HG03159 (cell line): ENCODE results near the gene SLC1A2.

Source experiments
- ATAC-seq: cut with Tn5 transposase; IDR thresholded peaks from one replicate; pipeline ENCODE4 v1.9.1; 2021; ENCODE audit warnings: mild to moderate bottlenecking, moderate library complexity; ENCODE audit not compliant: unreplicated experiment

SLC1A2 gene

DNA sequence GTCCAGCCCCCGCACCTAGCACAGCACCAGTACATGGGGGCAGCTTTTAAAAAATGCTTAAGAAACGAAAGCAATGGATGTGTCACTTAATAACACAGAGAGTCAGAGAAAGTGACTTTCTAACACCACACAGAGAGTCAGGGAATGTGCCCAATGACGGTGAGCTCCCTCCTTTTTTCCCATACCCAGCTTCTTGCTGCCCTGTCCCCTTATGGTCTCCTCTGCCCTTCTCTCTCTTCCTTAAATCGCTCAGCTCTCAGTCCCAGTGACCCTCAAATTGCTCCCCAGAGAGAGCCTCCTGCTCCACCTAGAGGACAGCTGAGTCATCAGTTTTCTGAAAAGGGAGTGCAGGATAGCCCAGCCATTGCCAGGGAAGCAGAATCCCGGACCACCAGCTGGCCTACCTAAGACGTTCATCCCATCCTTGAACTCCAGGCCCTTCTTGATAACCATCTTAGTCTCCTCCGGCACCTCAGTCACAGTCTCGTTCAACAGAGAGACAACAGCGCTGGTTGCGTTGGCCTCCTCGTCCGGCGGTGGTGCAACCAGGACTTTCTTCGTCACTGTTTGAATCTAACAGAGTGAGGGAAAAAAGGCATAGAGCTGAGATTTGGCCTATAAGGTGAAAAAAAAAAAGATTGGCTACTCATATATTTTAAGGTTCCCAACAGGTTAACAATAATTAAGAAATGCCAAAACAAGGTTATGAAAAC, 113.5 kb downstream of the SLC1A2 start:
- no peak for ATAC-seq

- ATAC-seq = no peak
These were observed 114.4 kb downstream of the SLC1A2 start for GRCh38 chr11:35304900-35305460.

DNA sequence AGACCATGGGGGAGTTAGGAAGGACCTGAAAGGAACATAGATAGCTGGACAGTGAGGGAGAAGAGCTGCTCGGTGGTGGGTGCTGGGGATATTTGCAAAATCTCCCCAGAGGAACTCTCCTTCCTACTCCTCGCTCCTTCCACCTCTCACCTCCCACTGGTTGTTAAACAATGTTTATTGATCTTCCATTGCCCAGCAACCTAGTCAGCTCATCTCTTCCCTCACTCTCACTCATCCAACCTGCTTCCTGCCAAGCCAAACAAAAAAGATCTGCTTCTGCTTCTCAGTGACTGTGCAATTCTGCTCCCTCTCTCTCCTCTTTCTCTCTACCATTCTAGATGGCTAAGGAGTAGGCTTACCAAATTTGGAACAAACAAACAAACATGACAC, 115.0 kb downstream of the SLC1A2 start:
- ATAC-seq = no peak

DNA sequence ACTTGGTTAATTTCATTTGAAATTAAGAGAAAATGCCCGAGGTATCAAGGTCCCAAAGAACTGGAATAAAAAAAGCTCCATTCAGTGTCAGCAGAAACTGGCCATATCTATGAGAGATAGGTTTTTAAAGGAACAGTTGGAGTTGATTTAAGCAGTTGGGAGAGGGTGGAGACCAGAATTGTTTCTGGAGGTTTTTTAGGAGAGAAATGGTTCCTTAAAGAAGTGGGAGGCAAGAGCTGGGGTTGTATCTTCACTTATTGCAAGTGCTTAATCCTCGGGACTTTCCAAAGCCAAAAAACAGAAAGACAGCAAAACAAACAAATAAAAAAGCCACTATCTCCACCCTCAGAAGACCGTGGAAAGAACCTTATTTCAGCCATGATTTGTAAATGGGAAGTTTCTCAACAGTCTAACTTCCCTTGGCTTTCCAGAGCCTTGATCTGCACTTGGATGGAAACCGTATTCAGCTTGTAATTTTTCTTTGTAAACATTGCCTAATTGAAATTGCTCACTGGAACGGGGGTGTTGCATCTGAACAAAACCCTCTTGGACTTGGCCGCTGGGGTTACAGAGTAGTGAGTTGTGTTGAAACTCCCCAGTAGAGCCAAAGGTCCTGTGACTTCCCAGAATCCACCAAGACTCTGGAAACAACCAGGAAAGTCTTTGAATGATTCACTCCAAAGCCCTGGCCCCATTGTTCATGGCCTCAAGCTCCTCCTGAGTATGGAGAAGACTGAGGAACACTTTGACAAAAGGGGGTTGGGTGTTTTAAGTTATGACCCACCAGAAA, 115.6 kb downstream of the SLC1A2 start:
- no peak for ATAC-seq

GRCh38 chr11:35302398-35302797, 117.0 kb downstream of the SLC1A2 start:
- ATAC-seq = no peak

GRCh38 chr11:35298369-35298768, 121.0 kb downstream of the SLC1A2 start:
- no peak for ATAC-seq

DNA sequence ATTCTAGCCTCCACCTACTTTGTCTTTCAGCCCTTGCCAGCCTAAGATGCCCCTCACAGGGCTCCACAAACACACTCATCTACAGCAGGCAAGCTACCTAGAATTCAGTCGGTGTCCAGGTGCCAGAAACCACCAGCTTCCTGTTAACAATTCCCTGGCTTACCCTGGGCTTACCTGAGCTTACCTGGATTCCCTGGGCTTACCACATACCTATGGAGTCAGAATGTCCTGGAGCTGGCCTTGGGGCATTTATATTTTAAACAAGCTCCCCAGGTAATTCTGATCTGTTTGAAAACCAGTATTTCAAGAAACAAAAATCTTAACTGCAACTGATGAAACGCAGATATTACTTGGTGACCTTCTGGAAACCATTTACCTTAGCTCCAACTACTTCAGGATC, 123.6 kb downstream of the SLC1A2 start:
- ATAC-seq = no peak

DNA sequence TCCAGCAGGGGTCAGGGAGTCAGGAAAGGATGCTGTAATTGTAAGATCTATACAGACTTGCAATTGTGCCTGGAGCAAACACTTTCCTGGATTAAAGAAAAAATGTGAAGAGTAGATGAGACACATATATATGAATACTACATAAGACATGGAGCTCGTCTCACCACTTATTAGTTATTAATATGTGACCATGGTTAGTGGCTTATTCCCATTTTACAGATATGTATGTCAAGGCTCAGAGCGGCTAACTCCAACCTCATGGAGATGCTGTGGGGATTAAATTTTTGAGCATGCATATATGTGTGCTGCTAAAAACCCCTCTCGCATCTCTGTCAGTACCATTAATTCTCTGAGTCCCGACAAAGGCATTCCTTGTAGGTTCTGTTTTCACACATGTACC, 125.7 kb downstream of the SLC1A2 start:
- ATAC-seq = no peak

GRCh38 chr11:35293035-35293434, 126.3 kb downstream of the SLC1A2 start:
- ATAC-seq = no peak

GRCh38 chr11:35292279-35292678, 127.1 kb downstream of the SLC1A2 start:
- no peak for ATAC-seq

DNA sequence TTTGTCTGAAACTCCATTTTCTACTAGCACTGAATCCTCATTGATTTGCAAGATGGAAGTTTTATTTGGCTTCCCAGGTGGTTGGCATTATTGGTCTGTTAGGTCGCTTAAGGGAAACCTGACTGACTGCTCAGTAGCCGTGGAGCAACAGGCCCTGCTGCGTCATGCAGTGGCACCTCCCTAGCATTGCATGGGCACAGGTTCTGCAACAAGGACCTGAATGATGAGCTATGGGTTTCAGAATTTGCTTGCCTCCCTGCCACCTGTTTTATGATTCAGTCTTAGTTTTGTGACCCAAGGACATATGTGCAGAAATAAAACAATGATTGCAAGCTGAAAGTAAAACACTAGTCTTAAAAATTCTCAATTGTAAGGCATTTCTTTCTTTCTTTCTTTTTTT, 128.5 kb downstream of the SLC1A2 start:
- ATAC-seq = no peak

DNA sequence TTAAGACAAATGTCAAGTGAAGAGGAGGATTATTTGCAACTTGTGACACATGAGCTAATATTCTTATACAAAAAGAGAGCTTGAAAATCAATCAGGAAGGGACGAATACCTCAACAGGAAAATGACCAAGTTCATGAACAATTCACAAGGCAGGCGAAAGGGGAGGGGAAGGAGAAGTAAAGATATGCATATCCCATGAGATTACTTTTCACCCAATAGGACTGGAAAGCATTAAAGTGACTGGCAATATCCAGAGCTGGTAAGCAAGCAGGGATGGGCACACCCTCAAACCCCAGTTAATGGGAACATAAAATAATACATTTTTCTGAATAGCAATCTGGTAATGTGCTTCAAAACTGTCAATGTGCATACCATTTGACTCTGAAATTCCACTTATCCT, 129.5 kb downstream of the SLC1A2 start:
- ATAC-seq = no peak

- no peak for ATAC-seq
These were observed 130.4 kb downstream of the SLC1A2 start for GRCh38 chr11:35288817-35289541.

DNA sequence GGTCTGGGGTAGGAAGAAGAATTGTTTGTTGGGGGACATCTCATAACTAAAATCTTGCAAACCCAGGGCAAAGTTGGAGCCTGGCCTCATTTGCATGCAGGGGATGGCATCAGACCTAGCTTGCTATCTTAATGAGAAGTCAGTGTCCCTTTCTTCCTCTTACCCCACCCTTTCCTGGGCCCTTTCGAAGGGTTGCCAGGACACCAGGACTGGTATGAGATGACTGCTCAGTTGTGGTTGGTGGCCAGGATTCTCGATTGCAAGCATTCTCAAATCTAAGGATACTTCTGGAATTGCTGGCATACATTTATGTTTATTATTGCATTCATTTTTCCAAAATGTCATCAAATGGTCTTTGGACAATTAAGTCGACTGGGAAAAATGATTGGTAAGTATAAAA, 131.0 kb downstream of the SLC1A2 start:
- no peak for ATAC-seq

DNA sequence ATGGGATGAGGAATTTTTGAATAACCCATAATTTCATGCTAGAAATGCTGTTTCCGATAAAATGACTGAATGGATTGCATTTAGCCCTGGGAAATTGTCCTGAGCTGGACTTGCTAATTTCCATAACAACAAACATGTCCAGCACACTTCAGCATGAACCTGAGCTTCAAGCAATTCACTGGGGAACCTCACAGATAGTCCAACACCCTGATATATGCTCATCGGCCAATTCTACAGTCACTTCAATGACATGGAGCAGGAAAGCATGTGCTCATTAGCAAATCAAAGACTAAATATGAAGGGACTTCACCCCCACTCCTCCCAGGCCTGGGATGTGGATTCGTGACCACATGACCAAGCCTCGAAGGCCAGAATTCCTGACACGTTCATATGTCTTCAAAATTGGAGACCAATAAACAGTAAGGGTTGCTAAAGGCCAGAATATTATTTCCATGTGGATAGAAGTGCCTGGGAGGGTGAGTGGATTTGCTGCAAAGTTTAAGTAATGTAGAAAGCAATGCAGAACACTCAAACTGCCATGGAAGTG, 131.9 kb downstream of the SLC1A2 start:
- no peak for ATAC-seq

DNA sequence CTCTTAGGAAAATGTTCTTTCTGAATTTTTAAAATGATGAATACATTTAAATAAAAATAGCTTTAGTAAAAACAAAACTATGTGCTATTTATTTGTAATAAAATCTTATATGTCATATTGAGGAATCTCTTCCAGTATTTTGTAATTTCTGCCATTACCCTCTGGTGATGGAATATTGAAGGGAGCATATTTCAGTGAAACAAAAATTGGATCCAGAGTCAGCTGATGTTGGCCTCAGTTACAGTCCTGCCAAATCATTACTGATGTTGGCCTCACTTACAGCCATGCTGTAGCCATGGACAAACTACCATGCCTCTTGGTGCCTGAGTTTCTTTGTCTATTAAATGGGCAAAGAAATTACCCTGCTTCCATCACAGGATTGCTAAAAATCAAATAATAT, 133.2 kb downstream of the SLC1A2 start:
- no peak for ATAC-seq

GRCh38 chr11:35285471-35285870, 133.9 kb downstream of the SLC1A2 start:
- ATAC-seq = no peak

DNA sequence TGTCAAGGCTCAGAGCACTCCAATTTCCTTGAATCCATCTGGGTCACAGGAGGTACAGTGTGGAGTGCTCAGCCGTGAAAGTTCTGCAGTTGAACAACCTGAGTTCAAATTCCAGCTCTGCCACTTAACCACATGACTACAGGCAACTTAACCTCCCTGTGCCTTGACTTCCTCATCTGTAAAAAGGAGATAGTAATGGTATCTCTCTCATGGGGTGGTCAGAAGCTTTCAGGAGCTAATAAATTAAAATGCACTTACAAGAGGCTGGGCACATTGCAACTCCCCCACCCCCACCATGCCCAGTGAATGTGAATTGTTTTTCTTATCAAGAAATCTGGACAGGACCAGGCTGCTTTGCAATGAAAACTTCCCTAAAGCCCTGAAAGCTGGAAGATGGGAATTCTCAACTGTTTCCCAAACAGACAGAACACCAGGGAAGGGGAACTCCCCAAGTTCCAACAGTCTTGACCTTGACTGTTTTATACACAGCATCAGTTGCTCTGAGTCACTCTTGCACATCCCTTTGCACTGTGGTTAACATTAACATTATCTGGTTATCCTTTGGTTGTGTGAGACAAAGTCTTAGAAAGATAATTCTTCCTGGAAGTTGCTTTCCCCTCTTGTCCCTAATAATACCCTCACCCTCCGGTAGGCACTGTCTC, 137.0 kb downstream of the SLC1A2 start:
- ATAC-seq = no peak

DNA sequence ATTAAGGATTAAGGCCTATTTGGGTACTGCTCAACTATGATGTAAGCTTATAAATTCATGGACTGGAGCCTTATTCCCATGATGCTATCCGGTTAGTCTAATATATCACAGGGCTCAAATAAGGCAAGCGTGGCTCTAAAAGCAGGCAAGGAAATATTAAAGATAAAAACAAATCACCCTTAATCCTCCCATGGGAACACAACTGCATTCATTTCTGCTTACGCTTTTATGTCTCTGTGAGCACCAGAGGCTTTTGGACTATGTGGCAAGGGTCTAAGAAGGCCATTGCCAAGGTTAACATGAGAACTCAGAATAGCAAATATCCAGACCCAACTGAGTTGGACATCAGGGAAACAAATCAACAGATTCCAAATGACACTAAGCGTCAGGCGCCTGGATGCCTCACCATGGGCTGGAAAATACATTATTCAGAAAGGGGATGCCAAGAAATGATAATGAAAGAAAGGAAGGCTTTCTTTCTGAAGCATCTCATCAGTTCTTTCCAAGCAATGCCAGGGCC, 138.1 kb downstream of the SLC1A2 start:
- ATAC-seq = no peak

DNA sequence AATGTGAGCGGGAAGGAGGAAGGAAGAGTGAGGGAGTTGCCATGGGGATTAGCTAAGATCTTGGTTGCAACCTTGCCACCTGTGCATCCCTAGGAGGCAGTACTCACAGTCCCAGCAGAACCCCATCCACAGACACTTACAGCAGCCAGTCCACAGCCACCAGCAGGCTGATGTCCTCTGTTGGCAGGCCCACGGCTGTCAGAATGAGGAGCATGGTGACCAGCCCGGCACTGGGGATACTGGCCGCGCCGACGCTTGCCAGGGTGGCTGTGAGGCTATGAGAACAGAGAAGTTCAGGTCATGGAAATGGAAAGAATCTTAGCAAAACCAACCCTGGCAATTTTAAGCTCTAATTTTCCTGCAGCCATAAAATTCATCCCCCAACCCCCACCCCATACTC, 138.6 kb downstream of the SLC1A2 start:
- no peak for ATAC-seq
